Activated CD4-positive, alpha-beta T cell treated with anti-CD3 and anti-CD28 coated beads for 36 hours (primary cell): ENCODE measurements around the gene NKAIN1. TPM values are rescaled to one million over a fixed set of nuclear protein-coding genes. Genes with fewer than 3 reads are reported as not detected.
A peak's percentile ranks its signal among the peaks of the same experiment; 100 is the strongest.
"Not testable (repeated sequence)": the region's sequence is repeated elsewhere in the genome, so short reads cannot be mapped to it uniquely, and the experiment has no call there.

Experiments used
- ATAC-seq: fragments of 200-7000 bp; cut with Tn5 transposase; one replicate; pipeline ENCODE4 v1.10.0; 2021; ENCODE audit warnings: mild to moderate bottlenecking, moderate library complexity
- CTCF ChIA-PET: fragments of 350-600 bp; sonication (Branson Sonifier 250); formaldehyde crosslinking; loops from one replicate; lab custom pipeline; 2021; ENCODE audit warnings: antibody characterized with exemption; lab: Charles Lee
- POLR2A ChIA-PET: fragments of 350-600 bp; sonication (Branson Sonifier 250); formaldehyde crosslinking; loops from one replicate; lab custom pipeline; 2021; ENCODE audit warnings: antibody characterized with exemption, inconsistent platforms; lab: Charles Lee
- DNase-seq: peaks from one replicate; pipeline ENCODE4 v3.0.0-alpha.2; 2020
- H3K27ac Mint-ChIP-seq: one replicate; pipeline ENCODE4 v1.8.0; 2021; ENCODE audit warnings: mixed read lengths
- H3K27me3 Mint-ChIP-seq: one replicate; pipeline ENCODE4 v1.8.0; 2021; ENCODE audit warnings: mixed read lengths
- H3K36me3 Mint-ChIP-seq: one replicate; pipeline ENCODE4 v1.8.0; 2021; ENCODE audit warnings: low read depth, mixed read lengths
- H3K4me1 Mint-ChIP-seq: one replicate; pipeline ENCODE4 v1.8.0; 2021; ENCODE audit warnings: mixed read lengths
- H3K4me3 Mint-ChIP-seq: one replicate; pipeline ENCODE4 v1.8.0; 2021; ENCODE audit warnings: mild to moderate bottlenecking, moderate library complexity, mixed read lengths
- H3K9me3 Mint-ChIP-seq: one replicate; pipeline ENCODE4 v1.8.0; 2021; ENCODE audit warnings: low read depth, mixed read lengths
- intact Hi-C, 2 experiments: fragments of 100-400 bp; cut with DNase I in 1 of 2; cut with micrococcal nuclease in 1 of 2; formaldehyde crosslinking; loops; one replicate each; pipeline versions ENCODE4 v1.14.2 to v1.15.1; 2022 to 2024; cut with DNase I, micrococcal nuclease
- total RNA-seq, 2 experiments: library from RNA; stranded (reverse); gene quantifications; one replicate each; pipeline ENCODE4 v1.2.3, GENCODE V29; 2021

The NKAIN1 gene
- not detected for total RNA-seq

DNA sequence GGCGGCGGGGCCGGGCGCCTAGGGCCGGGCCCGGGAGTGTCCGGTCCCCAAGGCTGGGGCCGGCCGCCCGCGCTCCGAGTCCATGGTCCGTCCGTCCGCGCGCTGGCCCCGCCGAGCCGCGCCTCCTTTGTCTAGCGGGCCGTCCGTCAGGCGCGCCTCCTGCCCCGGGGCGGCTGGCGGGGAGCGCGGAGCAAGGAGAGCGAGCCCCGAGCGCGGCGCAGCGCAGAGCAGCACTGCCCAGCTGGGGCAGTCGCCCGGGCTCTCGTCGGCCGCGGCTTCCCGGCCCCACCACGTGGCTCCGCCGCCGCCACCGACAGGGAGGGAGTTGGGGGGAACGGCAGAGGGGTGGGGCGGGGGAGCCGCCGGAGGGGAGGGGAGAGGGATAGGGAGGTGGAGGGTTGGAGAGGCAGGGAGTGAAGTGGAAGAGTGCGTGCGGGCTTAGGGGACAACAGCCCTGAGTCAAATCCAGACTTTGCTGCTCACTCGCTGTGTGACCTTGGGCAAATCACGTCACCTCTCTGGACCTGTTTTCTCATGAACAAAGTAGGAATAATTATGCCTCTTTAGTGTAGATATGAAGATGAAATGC is at the start of gene NKAIN1:
TSS of gene NKAIN1 (minus strand) at position 235 of the 589 bp plus-strand sequence. CDS start 340 bp downstream, outside the sequence.
- no peaks in the 10 kb centered on the region for H3K9me3 Mint-ChIP-seq
- peaks cover 9% of the 10 kb centered on the region for H3K4me1 Mint-ChIP-seq
- ATAC-seq, result peak; percentile 33
- intact Hi-C loops, result no loop called here
- no peak within 1 kb of the TSS for H3K27ac Mint-ChIP-seq
- ChIA-PET POLR2A (no interaction called here), CTCF (no interaction called here)
- H3K36me3 Mint-ChIP-seq, result no peaks in the 10 kb centered on the region
- H3K4me3 Mint-ChIP-seq, result peak within 1 kb of the TSS; percentile 29
- peaks cover 45% of the 10 kb centered on the region for H3K27me3 Mint-ChIP-seq
- peak; percentile 13 for DNase-seq

DNA sequence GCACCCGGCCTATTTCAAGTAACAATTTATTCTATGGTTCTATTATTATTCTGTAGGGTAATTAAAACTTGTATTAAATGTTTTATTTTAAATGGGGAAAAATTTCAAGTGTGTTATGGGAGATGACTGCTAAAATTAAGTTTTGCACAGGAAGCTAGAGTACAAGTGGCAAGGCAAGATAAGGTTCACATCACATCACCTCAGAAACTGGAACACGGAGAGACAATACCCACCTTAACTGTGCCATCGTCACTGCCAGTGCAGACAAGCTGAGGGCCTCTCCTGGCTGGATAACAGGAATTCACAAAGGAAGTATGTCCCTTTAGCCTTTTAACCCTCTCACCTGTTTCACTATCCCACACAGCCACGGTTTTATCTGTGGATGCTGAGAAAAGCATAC is 49.3 kb upstream of the NKAIN1 start:
- H3K36me3 Mint-ChIP-seq, result peaks cover 55% of the 10 kb centered on the region
- ChIA-PET POLR2A (no interaction called here), CTCF (no interaction called here)
- H3K4me3 Mint-ChIP-seq, result no peak overlapping the region
- intact Hi-C loops, result no loop called here
- no peak for ATAC-seq
- DNase-seq, result no peak
- H3K27me3 Mint-ChIP-seq, result no peaks in the 10 kb centered on the region
- peaks cover 6% of the 10 kb centered on the region for H3K4me1 Mint-ChIP-seq
- no peak overlapping the region for H3K27ac Mint-ChIP-seq
- H3K9me3 Mint-ChIP-seq, result no peaks in the 10 kb centered on the region

DNA sequence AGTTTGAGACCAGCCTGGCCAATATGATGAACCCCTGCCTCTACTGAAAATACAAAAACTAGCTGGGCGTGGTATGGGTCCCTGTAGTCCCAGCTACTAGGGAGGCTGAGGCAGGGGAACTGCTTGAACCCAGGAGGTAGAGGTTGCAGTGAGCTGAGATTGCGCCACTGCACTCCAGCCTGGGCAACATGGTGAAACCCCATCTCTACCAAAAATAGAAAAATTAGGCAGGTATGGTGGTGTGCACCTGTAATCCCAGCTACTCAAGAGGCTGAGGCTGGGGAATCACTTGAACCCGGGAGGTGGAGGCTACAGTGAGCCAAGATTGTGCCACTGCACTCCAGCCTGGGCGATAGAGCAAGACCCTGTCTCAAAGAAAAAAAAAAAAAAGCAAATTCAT is 48.1 kb upstream of the NKAIN1 start:
- H3K27ac Mint-ChIP-seq, DNase-seq, intact Hi-C loops, ATAC-seq, H3K4me1 Mint-ChIP-seq, H3K9me3 Mint-ChIP-seq, H3K27me3 Mint-ChIP-seq, H3K4me3 Mint-ChIP-seq: not testable (repeated sequence)
- H3K36me3 Mint-ChIP-seq, result peaks cover 51% of the 10 kb centered on the region
- ChIA-PET CTCF (interaction anchor here (0.6 kb wide), 1 partner anchor 11 kb away, joined by 3 read pairs; no protein-coding TSS in a partner anchor), POLR2A (interaction anchor here (1.0 kb wide), 1 partner anchor 9 kb away, joined by 3 read pairs; the partner anchor contains the start of genes SNRNP40 and ZCCHC17)

DNA sequence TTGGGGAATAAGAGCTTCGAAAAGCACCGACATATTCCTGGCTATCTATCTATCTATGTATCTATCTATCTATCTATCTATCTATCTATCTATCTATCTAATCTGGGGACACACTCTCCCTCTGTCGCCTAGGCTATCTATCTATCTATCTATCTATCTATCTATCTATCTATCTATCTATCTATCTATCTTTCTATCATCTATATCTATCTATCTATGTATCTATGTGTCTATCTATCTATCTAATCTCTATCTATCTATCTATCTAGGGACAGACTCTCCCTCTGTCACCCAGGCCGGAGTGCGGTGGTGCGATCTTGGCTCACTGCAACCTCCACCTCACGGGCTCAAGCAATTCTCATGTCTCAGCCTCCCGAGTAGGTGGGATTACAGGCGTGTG is 42.7 kb upstream of the NKAIN1 start:
- H3K27ac Mint-ChIP-seq, DNase-seq, intact Hi-C loops, H3K4me1 Mint-ChIP-seq, ATAC-seq, H3K27me3 Mint-ChIP-seq, H3K9me3 Mint-ChIP-seq, H3K4me3 Mint-ChIP-seq, POLR2A ChIA-PET: not testable (repeated sequence)
- CTCF ChIA-PET, result interaction anchor here (1.6 kb wide), 1 partner anchor 9 kb away, joined by 4 read pairs; no protein-coding TSS in a partner anchor
- peaks cover 44% of the 10 kb centered on the region for H3K36me3 Mint-ChIP-seq

DNA sequence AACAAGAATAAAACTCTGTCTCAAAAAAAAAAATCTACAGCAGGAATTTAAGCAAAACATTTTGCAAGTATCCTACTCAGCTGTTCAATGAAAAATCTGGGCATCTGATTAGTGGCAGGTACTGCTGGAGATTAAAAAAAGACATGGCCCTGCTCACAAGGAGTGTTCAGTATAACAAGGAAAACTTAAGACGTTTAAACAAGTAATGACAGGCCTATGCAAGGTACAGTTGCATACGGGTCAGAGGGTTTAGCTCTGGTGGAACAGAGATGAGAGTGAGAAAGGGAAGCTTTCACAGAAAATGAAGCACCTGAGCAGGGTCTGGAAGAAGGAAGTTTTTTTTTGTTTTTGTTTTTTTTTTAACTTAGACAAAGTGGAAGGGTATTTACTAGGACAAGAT is 33.9 kb upstream of the NKAIN1 start:
- Mint-ChIP-seq H3K27me3 (no peaks in the 10 kb centered on the region), H3K4me3 (no peak overlapping the region), H3K9me3 (no peaks in the 10 kb centered on the region), H3K4me1 (no peaks in the 10 kb centered on the region), H3K27ac (peak overlapping the region; percentile 31), H3K36me3 (peaks cover 43% of the 10 kb centered on the region)
- intact Hi-C loops, result no loop called here
- DNase-seq, result no peak
- no peak for ATAC-seq
- ChIA-PET POLR2A (no interaction called here), CTCF (interaction anchor here (0.6 to 1.2 kb wide), 3 partner anchors 8 to 39 kb away, joined by 3 to 5 read pairs (median 4); no protein-coding TSS in a partner anchor)

DNA sequence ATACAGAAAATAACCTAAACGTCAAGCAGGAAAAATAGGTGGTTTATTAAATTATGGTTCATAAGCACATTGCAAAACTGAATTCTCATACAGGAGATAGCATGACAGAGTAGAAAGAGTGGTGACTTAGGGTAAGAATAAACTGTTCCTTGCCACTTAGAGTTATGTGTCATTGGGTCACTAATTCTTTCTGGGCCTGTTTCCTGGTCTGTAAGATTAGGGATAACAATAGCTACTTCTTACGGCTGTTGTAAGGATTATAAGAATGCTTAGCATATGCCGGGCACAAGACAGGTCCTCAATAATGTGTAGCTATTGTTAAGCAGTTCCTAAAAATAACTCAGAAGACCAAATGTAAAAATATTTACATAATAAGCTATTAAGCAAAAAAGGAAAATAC is 32.7 kb upstream of the NKAIN1 start:
- CTCF ChIA-PET, result no interaction called here
- no peaks in the 10 kb centered on the region for H3K9me3 Mint-ChIP-seq
- H3K36me3 Mint-ChIP-seq, result peaks cover 42% of the 10 kb centered on the region
- POLR2A ChIA-PET, result no interaction called here
- H3K4me1 Mint-ChIP-seq, result no peaks in the 10 kb centered on the region
- ATAC-seq, result no peak
- DNase-seq, result no peak
- intact Hi-C loops, result no loop called here
- H3K27me3 Mint-ChIP-seq, result no peaks in the 10 kb centered on the region
- H3K4me3 Mint-ChIP-seq, result no peak overlapping the region
- H3K27ac Mint-ChIP-seq, result no peak overlapping the region

DNA sequence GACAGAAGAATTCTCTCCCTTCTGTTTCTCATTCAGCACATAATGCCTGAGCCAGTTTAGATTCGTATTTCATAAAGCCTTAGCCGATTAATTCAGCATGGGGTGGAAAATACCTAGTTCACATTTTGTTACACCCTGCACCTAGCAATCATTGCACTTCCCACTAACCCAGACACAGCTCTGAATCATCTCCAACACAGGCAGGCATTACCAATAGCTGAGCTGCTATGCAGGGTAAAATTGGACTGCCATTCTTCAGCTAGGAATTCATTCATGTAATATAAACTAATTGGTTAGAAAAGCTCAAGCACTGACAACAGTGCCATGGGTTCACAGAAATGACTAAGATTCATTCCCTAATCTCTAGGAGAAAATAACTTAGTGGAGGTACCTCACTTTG is 26.9 kb upstream of the NKAIN1 start:
- no peaks in the 10 kb centered on the region for H3K27me3 Mint-ChIP-seq
- no peaks in the 10 kb centered on the region for H3K4me1 Mint-ChIP-seq
- no peaks in the 10 kb centered on the region for H3K9me3 Mint-ChIP-seq
- no peak overlapping the region for H3K4me3 Mint-ChIP-seq
- peaks cover 49% of the 10 kb centered on the region for H3K36me3 Mint-ChIP-seq
- no peak for DNase-seq
- no peak for ATAC-seq
- no peak overlapping the region for H3K27ac Mint-ChIP-seq
- intact Hi-C loops, result no loop called here
- POLR2A ChIA-PET, result interaction anchor here (0.6 kb wide), 1 partner anchor 32 kb away, joined by 4 read pairs; no protein-coding TSS in a partner anchor
- CTCF ChIA-PET, result interaction anchor here (0.8 kb wide), 1 partner anchor 11 kb away, joined by 3 read pairs; no protein-coding TSS in a partner anchor

DNA sequence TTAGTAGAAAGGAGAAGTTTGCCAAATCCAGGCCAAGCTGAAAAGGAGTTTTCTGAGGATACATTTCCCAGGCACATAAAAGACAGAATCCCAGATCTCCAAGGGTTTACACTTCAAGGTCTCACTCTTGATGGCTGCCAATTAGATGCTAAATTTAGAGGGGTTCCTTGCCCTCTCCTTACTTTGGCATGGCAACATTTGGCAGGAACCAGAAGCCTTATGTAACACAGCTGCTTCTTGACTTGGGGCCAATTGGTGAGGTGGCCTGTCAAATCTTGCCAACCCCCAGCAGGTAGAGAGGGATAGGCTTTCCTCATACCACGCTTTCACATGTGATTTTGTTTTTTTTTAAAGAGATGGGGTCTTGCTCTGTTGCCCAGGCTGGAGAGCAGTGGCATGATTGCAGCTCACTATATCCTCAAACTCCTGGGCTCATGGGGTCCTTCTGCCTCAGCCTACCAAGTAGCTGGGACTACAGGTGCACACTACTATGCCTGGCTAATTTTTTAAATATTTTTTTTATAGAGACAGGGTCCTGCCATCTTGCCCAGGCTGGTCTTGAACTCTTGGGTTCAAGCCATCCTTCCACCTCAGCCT is 25.2 kb upstream of the NKAIN1 start:
- no peak for ATAC-seq
- CTCF ChIA-PET, result interaction anchor here (1.2 to 1.3 kb wide), 2 partner anchors 69 to 130 kb away, joined by 4 to 7 read pairs; no protein-coding TSS in a partner anchor
- no peak for DNase-seq
- Mint-ChIP-seq H3K9me3 (no peaks in the 10 kb centered on the region), H3K27me3 (no peaks in the 10 kb centered on the region), H3K4me3 (no peak overlapping the region), H3K4me1 (no peaks in the 10 kb centered on the region), H3K36me3 (peaks cover 46% of the 10 kb centered on the region), H3K27ac (no peak overlapping the region)
- POLR2A ChIA-PET, result no interaction called here
- intact Hi-C loops, result no loop called here

DNA sequence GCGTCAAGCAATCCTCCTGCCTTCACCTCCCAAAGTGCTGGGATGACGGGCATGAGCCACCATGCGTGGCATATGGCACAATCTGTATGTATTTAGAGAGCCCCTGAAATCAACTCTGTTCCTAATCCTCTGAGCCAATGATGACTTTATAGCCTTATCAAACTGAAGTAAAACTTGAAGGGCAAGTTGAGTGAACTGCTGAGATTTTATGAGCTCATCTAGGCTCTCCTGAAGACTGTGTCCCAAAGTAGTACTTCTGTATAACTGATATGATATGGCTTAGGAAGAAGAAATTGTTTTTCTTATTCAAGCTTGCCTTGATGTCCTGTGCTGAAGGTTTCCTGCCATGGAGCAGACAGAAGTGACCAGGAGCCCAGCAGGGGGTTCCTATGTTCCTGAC is 23.7 kb upstream of the NKAIN1 start:
- Mint-ChIP-seq H3K4me1 (no peaks in the 10 kb centered on the region), H3K9me3 (no peaks in the 10 kb centered on the region), H3K36me3 (peaks cover 43% of the 10 kb centered on the region), H3K27ac (no peak overlapping the region), H3K4me3 (no peak overlapping the region), H3K27me3 (no peaks in the 10 kb centered on the region)
- ChIA-PET CTCF (interaction anchor here (0.6 to 1.3 kb wide), 2 partner anchors 68 to 540 kb away, joined by 3 to 4 read pairs; no protein-coding TSS in a partner anchor), POLR2A (interaction anchor here (0.8 kb wide), 1 partner anchor 8 kb away, joined by 4 read pairs; no protein-coding TSS in a partner anchor)
- DNase-seq (no peak), ATAC-seq (no peak)
- intact Hi-C loops, result no loop called here

DNA sequence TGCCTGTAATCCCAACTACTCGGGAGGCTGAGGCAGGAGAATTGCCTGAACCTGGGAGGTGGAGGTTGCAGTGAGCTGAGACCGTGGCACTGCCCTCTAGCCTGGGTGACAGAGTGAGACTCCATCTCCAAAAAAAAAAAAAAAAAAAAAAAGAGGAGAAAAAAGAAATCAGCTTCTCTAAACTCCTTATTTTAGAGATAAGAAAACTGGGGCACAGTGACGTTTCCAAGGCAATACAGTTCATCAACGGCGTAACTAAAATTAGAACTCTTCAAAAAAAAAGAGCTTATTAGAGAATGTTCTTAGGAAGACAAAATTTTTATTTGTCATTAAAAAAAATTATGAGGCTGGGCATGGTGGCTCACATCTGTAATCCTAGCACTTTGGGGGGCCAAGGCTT is 22.7 kb upstream of the NKAIN1 start:
- POLR2A ChIA-PET, intact Hi-C loops, ATAC-seq, CTCF ChIA-PET, H3K4me3 Mint-ChIP-seq, H3K4me1 Mint-ChIP-seq, DNase-seq, H3K27me3 Mint-ChIP-seq, H3K27ac Mint-ChIP-seq, H3K9me3 Mint-ChIP-seq: not testable (repeated sequence)
- H3K36me3 Mint-ChIP-seq, result peaks cover 44% of the 10 kb centered on the region

DNA sequence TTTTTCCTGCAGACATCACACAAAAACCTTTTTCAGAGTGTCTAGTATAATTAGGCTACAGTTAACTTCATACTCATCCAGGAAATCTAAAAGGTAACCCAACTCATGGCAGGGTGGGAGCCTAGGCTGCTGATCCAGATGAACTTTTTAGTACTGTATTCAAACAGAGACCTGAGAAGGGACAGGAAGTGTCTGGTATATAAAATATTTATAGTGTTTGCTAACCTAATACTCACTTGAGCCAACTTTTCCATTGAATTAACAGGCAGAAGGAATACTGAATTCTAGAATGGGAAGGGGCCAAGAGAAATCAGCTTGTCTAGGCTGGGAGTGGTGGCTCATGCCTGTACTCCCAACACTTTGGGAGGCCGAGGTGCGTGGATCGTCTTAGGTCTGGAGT is 22.2 kb upstream of the NKAIN1 start:
- Mint-ChIP-seq H3K9me3 (no peaks in the 10 kb centered on the region), H3K4me3 (no peak overlapping the region), H3K36me3 (peaks cover 39% of the 10 kb centered on the region), H3K27ac (no peak overlapping the region), H3K27me3 (no peaks in the 10 kb centered on the region), H3K4me1 (no peaks in the 10 kb centered on the region)
- POLR2A ChIA-PET, result no interaction called here
- CTCF ChIA-PET, result no interaction called here
- intact Hi-C loops, result no loop called here
- DNase-seq (no peak), ATAC-seq (no peak)

DNA sequence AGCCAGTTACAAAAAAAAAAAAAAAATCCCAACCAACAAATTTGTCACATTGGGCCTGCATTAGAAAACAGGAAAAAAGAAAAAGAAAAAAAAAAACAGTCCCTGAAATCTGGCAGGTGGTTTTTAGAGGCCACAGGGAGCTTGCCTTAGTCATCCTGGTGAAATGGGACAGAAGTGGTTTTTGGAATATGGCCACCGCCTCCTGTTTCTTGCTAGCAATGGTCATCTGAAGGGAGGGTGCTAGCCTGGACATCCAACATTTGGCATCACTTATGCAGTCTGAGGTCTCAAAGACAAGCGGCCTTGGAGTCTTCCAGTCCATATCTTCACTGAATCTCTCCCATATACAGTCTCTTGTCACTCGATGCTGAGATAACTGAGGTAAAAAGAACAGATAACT is 20.1 kb upstream of the NKAIN1 start:
- Mint-ChIP-seq H3K9me3 (no peaks in the 10 kb centered on the region), H3K4me1 (no peaks in the 10 kb centered on the region), H3K4me3 (no peak overlapping the region), H3K36me3 (peaks cover 27% of the 10 kb centered on the region), H3K27me3 (no peaks in the 10 kb centered on the region), H3K27ac (no peak overlapping the region)
- no peak for DNase-seq
- no peak for ATAC-seq
- POLR2A ChIA-PET, result interaction anchor here (0.6 kb wide), 1 partner anchor 11 kb away, joined by 3 read pairs; no protein-coding TSS in a partner anchor
- CTCF ChIA-PET, result no interaction called here
- intact Hi-C loops, result no loop called here
